RCC 7860 (cell line): ENCODE measurements around the gene RPL27.
"Not testable (repeated sequence)": the region's sequence is repeated elsewhere in the genome, so short reads cannot be mapped to it uniquely, and the experiment has no call there.

ENCODE experiments used
- DNase-seq: peaks from one replicate; pipeline ENCODE4 v3.0.0-alpha.2; 2015; ENCODE audit warnings: low spot score
- FAIRE-seq: peaks from 2 replicates; lab custom pipeline; 2012; peaks lifted over from hg19 to GRCh38; lab: Jason Lieb, UNC

Gene RPL27

GRCh38 chr17:42991471-42991870, 6.7 kb upstream of the RPL27 start:
- no peak for DNase-seq
- FAIRE-seq = no peak

GRCh38 chr17:42992872-42993271, 5.3 kb upstream of the RPL27 start:
- DNase-seq (no peak), FAIRE-seq (no peak)

GRCh38 chr17:42993913-42994312, 4.3 kb upstream of the RPL27 start:
- not testable (repeated sequence) for FAIRE-seq, DNase-seq

GRCh38 chr17:42997390-42997983, 732 bp upstream of the RPL27 start:
- DNase-seq = no peak
- FAIRE-seq = no peak

- FAIRE-seq (no peak), DNase-seq (no peak)
Observed at GRCh38 chr17:42999003-42999525, 845 bp downstream of the RPL27 start.

GRCh38 chr17:43000894-43001293, 2.7 kb downstream of the RPL27 start:
- not testable (repeated sequence) for DNase-seq, FAIRE-seq

GRCh38 chr17:43003542-43004172, 5.4 kb downstream of the RPL27 start:
- DNase-seq = peak; percentile 49
- FAIRE-seq = no peak

GRCh38 chr17:43006639-43007551, 8.7 kb downstream of the RPL27 start, which contains the start of gene IFI35:
Gene IFI35 (plus strand): TSS chr17:43006784. CDS start chr17:43006948, 164 bp downstream.
- FAIRE-seq = no peak
- peak; percentile 67 for DNase-seq

- FAIRE-seq (no peak), DNase-seq (no peak)
Observed at GRCh38 chr17:43010667-43011308, 12.6 kb downstream of the RPL27 start.

- DNase-seq = no peak
- FAIRE-seq = no peak
Observed at GRCh38 chr17:43011728-43012472, 13.7 kb downstream of the RPL27 start.

GRCh38 chr17:43013296-43013695, 15.1 kb downstream of the RPL27 start:
- FAIRE-seq = no peak
- DNase-seq = no peak

- DNase-seq (no peak), FAIRE-seq (no peak)
Observed at GRCh38 chr17:43014020-43014648, 15.9 kb downstream of the RPL27 start.

GRCh38 chr17:43014649-43015542, 16.7 kb downstream of the RPL27 start:
- no peak for FAIRE-seq
- no peak for DNase-seq

GRCh38 chr17:43015579-43015978, 17.4 kb downstream of the RPL27 start:
- DNase-seq (no peak), FAIRE-seq (no peak)

GRCh38 chr17:43016216-43016615, 18.0 kb downstream of the RPL27 start:
- FAIRE-seq (no peak), DNase-seq (no peak)

- DNase-seq (no peak), FAIRE-seq (no peak)
Observed at GRCh38 chr17:43018008-43018853, 20.0 kb downstream of the RPL27 start.

- FAIRE-seq (no peak), DNase-seq (no peak)
Observed at GRCh38 chr17:43018932-43019331, 20.7 kb downstream of the RPL27 start.

- no peak for DNase-seq
- no peak for FAIRE-seq
Observed at GRCh38 chr17:43019418-43019817, 21.2 kb downstream of the RPL27 start.
